Stimulated activated CD4-positive, alpha-beta T cell treated with anti-CD3 and anti-CD28 coated beads, Interleukin-15, amount 100 ng/mL, for 24 hours (primary cell): ENCODE data around the gene HYAL4.

Experiments used
- DNase-seq: peaks from one replicate; pipeline ENCODE4 v3.0.0-alpha.2; 2020

Gene HYAL4

DNA sequence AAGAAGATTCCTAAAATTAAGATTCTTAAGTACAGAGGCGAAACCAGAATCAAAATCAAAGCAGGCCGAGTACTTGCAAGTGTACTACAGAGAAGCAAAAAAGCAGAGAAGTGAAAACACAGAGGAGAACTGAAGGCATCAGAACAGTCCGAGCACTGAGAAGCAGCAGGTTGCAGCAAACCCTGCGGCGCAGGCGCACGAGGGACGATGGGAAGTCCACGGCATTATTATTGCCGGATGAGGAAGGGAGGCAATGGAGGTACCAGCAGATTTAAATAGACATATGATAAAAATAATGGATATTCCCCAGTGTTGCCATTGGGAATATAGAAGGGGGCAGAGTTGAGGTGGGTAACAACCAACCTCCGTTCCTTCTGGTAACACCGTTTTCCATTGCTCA is 72.9 kb downstream of the HYAL4 start:
- DNase-seq, result no peak

DNA sequence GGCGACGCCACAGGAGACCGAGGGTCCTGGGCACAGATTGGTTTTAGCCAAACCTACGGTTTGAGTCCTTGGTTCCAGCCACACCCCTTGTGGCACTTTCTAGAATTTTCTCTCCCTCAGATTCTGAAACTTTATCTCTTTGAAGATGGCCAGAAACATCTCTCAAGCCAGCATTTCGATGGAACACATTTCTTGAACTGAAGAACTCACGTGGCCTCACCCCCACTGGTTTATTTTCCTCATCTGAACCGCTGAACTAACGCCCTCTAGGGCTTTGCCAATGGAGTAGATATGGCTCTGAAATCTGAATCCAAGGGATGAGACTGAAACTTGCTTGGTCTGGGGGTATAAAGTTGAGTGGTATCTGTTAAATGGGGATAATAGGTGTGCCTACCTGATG is 73.3 kb downstream of the HYAL4 start:
- no peak for DNase-seq

DNA sequence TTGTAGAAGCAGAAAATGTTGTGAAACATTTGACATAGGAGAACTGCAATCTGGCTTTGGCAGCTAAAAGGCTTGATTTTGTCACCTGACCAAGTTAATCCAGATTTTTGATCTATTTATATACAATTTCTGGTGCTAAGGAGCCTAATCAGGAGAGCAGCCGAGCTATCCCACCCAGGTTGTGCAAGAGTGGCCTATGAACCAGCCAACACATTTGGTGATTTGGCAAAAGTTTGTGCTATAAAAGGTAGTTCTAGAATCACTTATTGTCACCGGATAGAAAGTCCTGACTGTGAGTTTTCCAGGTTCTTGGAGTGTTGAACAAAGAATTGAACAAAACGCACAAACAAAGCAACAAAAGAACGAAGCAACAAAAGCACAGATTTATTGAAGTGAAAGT is 78.6 kb downstream of the HYAL4 start:
- DNase-seq, result no peak

DNA sequence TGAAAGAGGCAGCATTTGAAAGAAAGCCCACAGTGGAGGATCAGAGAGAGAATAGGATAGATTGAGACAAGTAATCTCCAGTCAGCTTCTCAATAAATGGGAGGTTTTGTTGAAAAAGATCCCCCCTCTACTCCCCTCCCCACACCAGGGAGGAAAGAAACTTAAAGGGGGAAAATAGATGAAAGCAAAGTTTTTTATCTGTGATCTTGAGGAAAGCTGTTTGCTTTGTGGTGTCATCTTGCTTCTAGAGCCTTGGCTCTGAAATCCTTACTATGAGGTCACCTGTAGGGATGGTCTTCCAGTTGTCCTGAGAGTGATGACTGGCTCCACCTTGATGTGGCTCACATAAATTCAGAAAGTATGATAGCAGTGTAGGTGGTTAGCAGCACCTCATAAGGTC is 80.0 kb downstream of the HYAL4 start, which contains the start of gene SPAM1:
SPAM1 (plus strand) TSS at position 301 of the 400 bp plus-strand sequence. CDS start 28,330 bp downstream, outside the sequence.
- DNase-seq, result no peak
